Osteoblast (primary cell): ENCODE results near the gene RAB10. TPM values are rescaled to one million over a fixed set of nuclear protein-coding genes. Genes with fewer than 3 reads are reported as not detected.

Experiments used
- DNase-seq: peaks from one replicate; pipeline ENCODE4 v3.0.0; 2011; ENCODE audit warnings: low spot score, mixed read lengths; ENCODE audit not compliant: insufficient read length; ENCODE audit errors: missing footprints
- H2AFZ ChIP-seq: 2 replicates; pipeline ENCODE4 v1.6.0; 2011; ENCODE audit warnings: mild to moderate bottlenecking, low read length
- H3K27ac ChIP-seq: 2 replicates; pipeline ENCODE4 v1.5.1; 2011; ENCODE audit warnings: mild to moderate bottlenecking, low read depth, low read length, moderate library complexity
- H3K27me3 ChIP-seq: 2 replicates; pipeline ENCODE4 v1.6.0; 2012; ENCODE audit warnings: mild to moderate bottlenecking, control low read depth, inconsistent platforms, low read length, moderate library complexity; ENCODE audit not compliant: insufficient read depth
- H3K36me3 ChIP-seq: 2 replicates; pipeline ENCODE4 v1.5.1; 2011; ENCODE audit warnings: mild to moderate bottlenecking, low read length, control low read depth, moderate library complexity; ENCODE audit not compliant: insufficient read depth
- H3K4me1 ChIP-seq: 2 replicates; pipeline ENCODE4 v1.5.1; 2011; ENCODE audit warnings: mild to moderate bottlenecking, low read length, control low read depth, moderate library complexity; ENCODE audit not compliant: insufficient read depth
- H3K4me2 ChIP-seq: 2 replicates; pipeline ENCODE4 v1.6.0; 2011; ENCODE audit warnings: mild to moderate bottlenecking, low read length; ENCODE audit not compliant: insufficient read depth
- H3K4me3 ChIP-seq: fragments of 200-600 bp; sonication (generic); 3 replicates; pipeline ENCODE4 v1.5.1; 2012; ENCODE audit warnings: mild to moderate bottlenecking, low read length, inconsistent platforms; ENCODE audit not compliant: insufficient read depth
- H3K79me2 ChIP-seq: 2 replicates; pipeline ENCODE4 v1.6.0; 2012; ENCODE audit warnings: mild to moderate bottlenecking, low read length, control low read depth, inconsistent platforms; ENCODE audit not compliant: insufficient read depth
- H3K9me3 ChIP-seq: 2 replicates; pipeline ENCODE4 v1.5.1; 2011; ENCODE audit warnings: low read depth, low read length, control low read depth
- H4K20me1 ChIP-seq: 2 replicates; pipeline ENCODE4 v1.6.0; 2012; ENCODE audit warnings: mild to moderate bottlenecking, low read length, control low read depth; ENCODE audit not compliant: insufficient read depth
- total RNA-seq: library from RNA; depleted of rRNA; stranded (reverse); fragments of >200 nt; gene quantifications from 2 replicates; pipeline ENCODE4 v1.2.3, GENCODE V29; 2012
- TF ChIP-seq, protein P1 (sequence below): IDR thresholded peaks from 2 replicates; pipeline ENCODE4 v1.5.1; 2011; ENCODE audit warnings: mild to moderate bottlenecking, low read depth, low read length, moderate library complexity; ENCODE audit errors: extremely low read depth

RAB10 gene
- total RNA-seq, 1 donor, result 151 TPM

DNA sequence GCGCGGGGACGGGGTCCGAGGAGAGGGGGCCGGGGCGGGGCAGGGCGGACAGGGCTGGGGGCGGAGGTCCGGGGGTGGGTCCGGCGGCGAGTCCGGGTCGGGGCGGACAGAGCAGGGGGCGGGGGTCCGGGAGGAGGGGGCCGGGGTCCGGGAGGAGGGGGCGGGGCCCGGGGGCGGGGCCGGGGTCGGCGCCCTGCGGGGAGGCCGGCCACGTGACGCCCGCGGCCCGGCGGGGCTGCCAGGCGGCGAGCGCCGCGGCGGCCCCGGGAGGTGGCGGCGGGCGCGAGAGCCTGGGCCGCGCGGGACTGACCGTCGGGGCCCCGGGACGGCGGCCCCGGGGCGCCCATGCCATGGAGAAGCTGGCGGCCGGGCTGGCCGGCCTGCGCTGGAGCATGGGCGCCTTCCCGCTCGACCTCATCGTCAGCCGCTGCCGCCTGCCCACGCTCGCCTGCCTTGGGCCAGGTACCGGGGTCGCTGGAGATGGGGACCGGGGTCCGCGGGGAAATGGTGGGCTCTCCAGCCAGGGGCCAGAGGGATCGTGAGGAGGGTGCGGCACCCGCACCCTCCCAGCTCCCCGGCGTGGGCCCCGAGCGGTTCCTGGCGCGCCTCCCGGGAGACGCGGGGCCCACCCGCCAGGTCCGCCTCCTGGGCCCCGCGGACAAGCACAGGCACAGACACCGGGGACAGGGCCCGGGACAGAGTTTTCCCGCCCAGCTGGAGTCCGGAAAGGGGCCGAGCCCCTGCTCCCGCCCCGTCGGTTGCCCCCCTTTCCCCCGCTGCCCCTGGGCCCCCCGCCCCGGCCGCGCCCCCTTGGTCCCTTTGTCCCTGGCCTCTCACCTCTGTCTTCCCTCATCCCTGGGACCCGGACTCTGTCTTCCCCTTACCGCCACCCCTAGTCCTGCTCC is 139.2 kb downstream of the RAB10 start, which contains the start of gene GAREM2:
GAREM2 (plus strand) TSS at position 218 of the 905 bp plus-strand sequence; CDS start at position 351, 133 bp downstream.
- H3K4me1 ChIP-seq, result no peaks in the 10 kb centered on the region
- no peaks in the 10 kb centered on the region for H3K9me3 ChIP-seq

DNA sequence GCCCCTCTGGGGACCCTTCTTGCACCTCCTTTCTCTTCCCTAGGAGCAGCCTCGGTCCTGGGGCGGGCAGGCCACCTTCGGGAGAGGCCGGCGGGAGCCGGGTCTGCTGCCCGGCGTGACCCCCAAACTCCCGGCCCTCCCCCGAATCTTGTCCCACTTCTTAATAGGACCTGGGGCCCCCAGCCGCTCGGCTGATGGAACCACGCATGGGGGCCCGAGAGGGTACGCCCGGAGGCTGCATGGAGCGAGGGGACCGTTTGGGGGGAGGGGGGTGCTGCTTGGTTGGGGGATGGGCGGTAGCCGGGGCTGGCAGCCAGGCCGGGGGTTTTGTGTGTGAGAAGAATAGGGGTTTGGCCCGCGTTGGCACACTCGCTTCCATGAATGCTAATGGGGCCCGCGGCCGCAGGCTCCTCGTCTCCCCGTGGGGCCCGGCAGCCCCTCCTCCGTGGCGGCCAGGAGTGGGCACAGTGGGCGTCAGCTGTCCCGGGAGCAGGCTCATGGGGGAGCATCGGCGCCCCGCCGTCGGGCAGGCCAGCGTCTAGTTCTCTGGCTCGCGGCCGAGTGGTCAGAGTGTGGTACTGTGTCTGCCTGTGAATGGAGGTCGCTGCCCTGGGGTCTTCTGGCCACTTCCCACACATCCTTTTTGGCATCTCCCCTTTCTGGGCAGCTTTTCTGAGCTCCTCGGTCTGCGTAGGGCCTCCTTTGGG is 140.0 kb downstream of the RAB10 start:
- Histone ChIP-seq H3K27me3 (peaks cover 28% of the 10 kb centered on the region), H3K79me2 (no peaks in the 10 kb centered on the region), H2AFZ (no peak overlapping the region), H3K4me3 (no peak overlapping the region), H3K4me1 (peaks cover under 1% of the 10 kb centered on the region), H3K4me2 (no peak overlapping the region), H3K9me3 (no peaks in the 10 kb centered on the region), H4K20me1 (no peaks in the 10 kb centered on the region), H3K27ac (no peak overlapping the region), H3K36me3 (no peaks in the 10 kb centered on the region)
- peak; percentile 89 for DNase-seq
- TF ChIP-seq, protein P1, sequence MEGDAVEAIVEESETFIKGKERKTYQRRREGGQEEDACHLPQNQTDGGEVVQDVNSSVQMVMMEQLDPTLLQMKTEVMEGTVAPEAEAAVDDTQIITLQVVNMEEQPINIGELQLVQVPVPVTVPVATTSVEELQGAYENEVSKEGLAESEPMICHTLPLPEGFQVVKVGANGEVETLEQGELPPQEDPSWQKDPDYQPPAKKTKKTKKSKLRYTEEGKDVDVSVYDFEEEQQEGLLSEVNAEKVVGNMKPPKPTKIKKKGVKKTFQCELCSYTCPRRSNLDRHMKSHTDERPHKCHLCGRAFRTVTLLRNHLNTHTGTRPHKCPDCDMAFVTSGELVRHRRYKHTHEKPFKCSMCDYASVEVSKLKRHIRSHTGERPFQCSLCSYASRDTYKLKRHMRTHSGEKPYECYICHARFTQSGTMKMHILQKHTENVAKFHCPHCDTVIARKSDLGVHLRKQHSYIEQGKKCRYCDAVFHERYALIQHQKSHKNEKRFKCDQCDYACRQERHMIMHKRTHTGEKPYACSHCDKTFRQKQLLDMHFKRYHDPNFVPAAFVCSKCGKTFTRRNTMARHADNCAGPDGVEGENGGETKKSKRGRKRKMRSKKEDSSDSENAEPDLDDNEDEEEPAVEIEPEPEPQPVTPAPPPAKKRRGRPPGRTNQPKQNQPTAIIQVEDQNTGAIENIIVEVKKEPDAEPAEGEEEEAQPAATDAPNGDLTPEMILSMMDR, result no peak

More for the DNA sequence above, 139.2 kb downstream of the RAB10 start, which contains the start of gene GAREM2:
- H3K79me2 ChIP-seq, result no peaks in the 10 kb centered on the region
- H3K27ac ChIP-seq, result no peak within 1 kb of the TSS
- peak within 1 kb of the TSS; percentile 16 for H3K4me3 ChIP-seq
- DNase-seq, result peak; percentile 92
- H2AFZ ChIP-seq, result no peak within 1 kb of the TSS
- H3K36me3 ChIP-seq, result no peaks in the 10 kb centered on the region
- H4K20me1 ChIP-seq, result no peaks in the 10 kb centered on the region
- peaks cover 28% of the 10 kb centered on the region for H3K27me3 ChIP-seq
- TF ChIP-seq, protein P1, result no peak
- peak within 1 kb of the TSS; percentile 32 for H3K4me2 ChIP-seq

DNA sequence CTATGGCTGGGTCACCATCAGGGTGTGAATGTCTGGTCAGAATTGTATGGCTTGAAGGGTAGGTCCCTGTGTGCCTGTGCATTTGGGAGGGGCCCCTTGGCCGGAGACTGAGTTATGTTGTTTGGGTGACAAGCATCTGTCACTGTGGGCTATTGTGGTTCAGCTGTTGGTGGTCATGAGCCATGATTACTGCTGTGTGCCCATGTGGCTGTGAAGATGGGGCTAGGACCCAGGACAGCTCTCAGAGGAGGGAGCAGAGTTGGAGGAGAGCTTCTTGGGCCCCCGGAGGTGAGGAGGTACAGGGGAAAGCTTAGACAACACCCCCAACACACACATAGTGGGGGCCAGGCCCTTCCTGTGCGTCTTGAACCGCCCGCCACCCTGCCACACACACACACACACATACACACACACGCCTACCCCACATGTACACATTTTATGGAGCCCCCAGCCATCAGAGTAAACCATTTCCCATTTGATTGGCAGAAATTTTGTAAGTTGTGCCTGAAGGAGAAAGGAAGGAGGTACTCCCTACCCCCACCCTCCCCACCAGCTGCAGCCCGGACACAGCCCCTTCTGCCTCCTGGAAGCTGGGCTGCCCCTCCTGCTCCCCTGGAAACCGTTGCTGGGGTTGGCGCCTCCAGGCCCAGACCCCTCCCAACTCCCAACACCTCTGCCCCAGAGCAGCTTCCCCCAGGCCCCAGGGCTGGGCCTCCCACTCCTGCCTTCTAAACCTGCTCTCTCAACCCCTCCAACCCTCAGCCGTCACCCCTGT is 141.0 kb downstream of the RAB10 start:
- no peaks in the 10 kb centered on the region for H4K20me1 ChIP-seq
- TF ChIP-seq, protein P1, result no peak
- H3K36me3 ChIP-seq, result no peaks in the 10 kb centered on the region
- H3K79me2 ChIP-seq, result no peaks in the 10 kb centered on the region
- peaks cover 8% of the 10 kb centered on the region for H3K4me1 ChIP-seq
- no peaks in the 10 kb centered on the region for H3K9me3 ChIP-seq
- H3K27me3 ChIP-seq, result peaks cover 28% of the 10 kb centered on the region
- no peak overlapping the region for H3K4me3 ChIP-seq
- DNase-seq, result peak; percentile 76
- H3K27ac ChIP-seq, result no peak overlapping the region
- H3K4me2 ChIP-seq, result no peak overlapping the region
- H2AFZ ChIP-seq, result no peak overlapping the region
